Smooth muscle cell (in vitro differentiated cells): ENCODE data around the gene DNASE1L1. TPM values are rescaled to one million over a fixed set of nuclear protein-coding genes. Genes with fewer than 3 reads are reported as not detected.

Source experiments
- DNase-seq: peaks from one replicate; lab custom pipeline; 2025; ENCODE audit not compliant: unreplicated experiment; lab: John Stamatoyannopoulos, UW
- H2AFZ ChIP-seq: fragments of 200-600 bp; sonication (generic); 2 replicates; pipeline ENCODE4 v1.6.0; 2016; ENCODE audit warnings: antibody characterized with exemption, low read depth, mild to moderate bottlenecking
- H3F3A ChIP-seq: fragments of 200-600 bp; sonication (generic); 2 replicates; pipeline ENCODE4 v1.6.0; 2017; ENCODE audit warnings: antibody characterized with exemption, low read depth
- H3K27ac ChIP-seq: fragments of 200-600 bp; sonication (generic); 2 replicates; pipeline ENCODE4 v1.5.1; 2016; ENCODE audit warnings: low read depth, mild to moderate bottlenecking
- H3K27me3 ChIP-seq: fragments of 200-600 bp; sonication (generic); 2 replicates; pipeline ENCODE4 v1.6.1; 2016; ENCODE audit warnings: low read depth, mild to moderate bottlenecking
- H3K36me3 ChIP-seq: fragments of 200-600 bp; sonication (generic); 2 replicates; pipeline ENCODE4 v1.5.1; 2016; ENCODE audit warnings: low read depth
- H3K4me1 ChIP-seq: fragments of 200-600 bp; sonication (generic); 2 replicates; pipeline ENCODE4 v1.5.1; 2016; ENCODE audit warnings: low read depth
- H3K4me2 ChIP-seq: fragments of 200-600 bp; sonication (generic); 2 replicates; pipeline ENCODE4 v1.6.0; 2016; ENCODE audit warnings: mild to moderate bottlenecking
- H3K4me3 ChIP-seq: fragments of 200-600 bp; sonication (generic); 2 replicates; pipeline ENCODE4 v1.5.1; 2016; ENCODE audit warnings: mild to moderate bottlenecking
- H3K79me2 ChIP-seq: fragments of 200-600 bp; sonication (generic); 2 replicates; pipeline ENCODE4 v1.6.0; 2016; ENCODE audit warnings: low read depth, mild to moderate bottlenecking
- H3K9ac ChIP-seq: fragments of 200-600 bp; sonication (generic); 2 replicates; pipeline ENCODE4 v1.6.0; 2016; ENCODE audit warnings: low read depth
- H3K9me3 ChIP-seq: fragments of 200-600 bp; sonication (generic); replicated peaks from 2 replicates; pipeline ENCODE4 v1.5.1; 2016; ENCODE audit warnings: low read depth
- H4K20me1 ChIP-seq: fragments of 200-600 bp; sonication (generic); 2 replicates; pipeline ENCODE4 v1.6.0; 2016; ENCODE audit warnings: low read depth
- WGBS: methylation state at CpG from one replicate; pipeline ENCODE4 v1.1.7; 2016; ENCODE audit warnings: low lambda C conversion rate; 5-methylcytosine and 5-hydroxymethylcytosine counted together
- polyA plus RNA-seq: library from polyadenylated mRNA; unstranded; fragments of >200 nt; fragmentation: Nextera tagmentation; extraction: Ambion mirVana; gene quantifications from 2 replicates; pipeline ENCODE4 v1.2.1, GENCODE V29; 2016
- total RNA-seq: library from RNA; depleted of rRNA; stranded (reverse); fragments of >200 nt; gene quantifications from 2 replicates; pipeline ENCODE4 v1.2.3, GENCODE V29; 2014
- TF ChIP-seq, protein P1 (sequence below): fragments of 200-600 bp; sonication (generic); IDR thresholded peaks from 2 replicates; pipeline ENCODE4 v1.5.1; 2017; ENCODE audit warnings: borderline replicate concordance, mild to moderate bottlenecking, antibody characterized with exemption; ENCODE audit not compliant: insufficient read depth, poor library complexity, severe bottlenecking

Gene DNASE1L1
- total and polyA plus RNA-seq, 2 experiments from 2014 or later = 30.0 to 40.4 TPM

DNA sequence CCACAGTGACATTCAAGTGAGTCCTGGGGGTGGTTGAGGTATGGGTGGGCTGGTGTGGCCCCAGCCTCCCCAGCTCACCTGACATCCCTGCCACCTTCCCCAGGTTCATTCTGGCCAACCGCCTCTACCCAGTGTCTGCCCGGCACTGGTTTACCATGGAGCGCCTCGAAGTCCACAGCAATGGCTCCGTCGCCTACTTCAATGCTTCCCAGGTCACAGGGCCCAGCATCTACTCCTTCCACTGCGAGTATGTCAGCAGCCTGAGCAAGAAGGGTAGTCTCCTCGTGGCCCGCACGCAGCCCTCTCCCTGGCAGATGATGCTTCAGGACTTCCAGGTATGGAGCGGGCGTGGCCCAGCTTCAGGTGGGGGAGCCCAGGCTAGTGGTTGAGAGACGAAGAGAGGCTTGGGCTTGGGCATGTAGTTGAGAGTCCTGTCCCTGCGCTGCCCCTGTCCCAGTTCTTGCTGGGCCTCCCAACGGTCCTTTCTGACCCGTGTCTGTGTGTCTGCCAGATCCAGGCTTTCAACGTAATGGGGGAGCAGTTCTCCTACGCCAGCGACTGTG lies 26.2 kb upstream of the DNASE1L1 start:
- TF ChIP-seq, protein P1, sequence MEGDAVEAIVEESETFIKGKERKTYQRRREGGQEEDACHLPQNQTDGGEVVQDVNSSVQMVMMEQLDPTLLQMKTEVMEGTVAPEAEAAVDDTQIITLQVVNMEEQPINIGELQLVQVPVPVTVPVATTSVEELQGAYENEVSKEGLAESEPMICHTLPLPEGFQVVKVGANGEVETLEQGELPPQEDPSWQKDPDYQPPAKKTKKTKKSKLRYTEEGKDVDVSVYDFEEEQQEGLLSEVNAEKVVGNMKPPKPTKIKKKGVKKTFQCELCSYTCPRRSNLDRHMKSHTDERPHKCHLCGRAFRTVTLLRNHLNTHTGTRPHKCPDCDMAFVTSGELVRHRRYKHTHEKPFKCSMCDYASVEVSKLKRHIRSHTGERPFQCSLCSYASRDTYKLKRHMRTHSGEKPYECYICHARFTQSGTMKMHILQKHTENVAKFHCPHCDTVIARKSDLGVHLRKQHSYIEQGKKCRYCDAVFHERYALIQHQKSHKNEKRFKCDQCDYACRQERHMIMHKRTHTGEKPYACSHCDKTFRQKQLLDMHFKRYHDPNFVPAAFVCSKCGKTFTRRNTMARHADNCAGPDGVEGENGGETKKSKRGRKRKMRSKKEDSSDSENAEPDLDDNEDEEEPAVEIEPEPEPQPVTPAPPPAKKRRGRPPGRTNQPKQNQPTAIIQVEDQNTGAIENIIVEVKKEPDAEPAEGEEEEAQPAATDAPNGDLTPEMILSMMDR = no peak
- Histone ChIP-seq H4K20me1 (peaks cover 21% of the 10 kb centered on the region), H3K9ac (no peak overlapping the region), H3K79me2 (peaks cover 32% of the 10 kb centered on the region), H3K27me3 (no peaks in the 10 kb centered on the region), H3K9me3 (no peaks in the 10 kb centered on the region), H3K27ac (no peak overlapping the region), H3K4me3 (no peak overlapping the region), H2AFZ (no peak overlapping the region), H3F3A (no peaks in the 10 kb centered on the region), H3K4me2 (no peak overlapping the region), H3K36me3 (no peaks in the 10 kb centered on the region), H3K4me1 (peaks cover 4% of the 10 kb centered on the region)
- no peak for DNase-seq
- 92% methylated on average over 16 of the region's 19 CpGs for WGBS

DNA sequence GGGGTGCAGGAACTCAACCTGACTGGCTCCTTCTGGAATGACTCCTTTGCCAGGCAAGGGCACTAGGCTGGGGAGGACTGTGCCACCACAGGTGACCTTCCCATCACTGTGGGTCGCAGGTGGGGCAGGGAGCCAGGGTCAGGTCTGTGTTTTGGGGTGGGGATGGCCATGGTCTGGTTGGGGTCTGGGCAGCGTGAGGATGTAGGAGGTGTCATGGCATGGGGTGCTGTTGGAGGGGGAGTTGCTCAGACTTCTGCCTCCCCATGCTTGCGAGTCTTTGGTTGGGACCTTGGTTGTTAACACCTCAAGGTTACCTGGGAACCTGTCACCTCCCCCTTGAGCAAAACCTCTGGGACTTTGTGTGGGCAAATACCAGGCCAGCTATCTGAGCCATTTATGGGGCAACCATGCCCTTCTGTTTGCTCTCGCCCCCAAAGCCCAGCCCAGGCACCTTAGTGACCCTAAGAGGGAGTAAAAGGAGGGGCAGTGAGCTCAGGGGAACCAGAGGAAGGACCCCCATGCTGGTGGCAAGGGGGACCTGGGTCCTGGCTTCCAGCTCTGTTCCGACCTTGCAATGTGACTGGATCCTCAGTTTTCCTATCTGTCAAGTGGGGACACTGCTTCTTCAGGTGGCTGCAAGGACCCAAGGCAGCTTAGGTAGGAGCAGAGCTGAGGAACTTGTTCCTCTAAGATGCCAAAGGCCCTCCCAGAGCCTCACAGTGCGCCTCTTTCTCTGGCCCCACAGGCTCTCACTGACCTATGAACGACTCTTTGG lies 25.5 kb upstream of the DNASE1L1 start:
- Histone ChIP-seq H3K79me2 (peaks cover 28% of the 10 kb centered on the region), H3K27me3 (no peaks in the 10 kb centered on the region), H3K9me3 (no peaks in the 10 kb centered on the region), H3K4me1 (peaks cover 4% of the 10 kb centered on the region), H3F3A (no peaks in the 10 kb centered on the region), H3K9ac (no peak overlapping the region), H3K36me3 (no peaks in the 10 kb centered on the region), H4K20me1 (peaks cover 18% of the 10 kb centered on the region), H2AFZ (no peak overlapping the region), H3K4me2 (no peak overlapping the region), H3K27ac (no peak overlapping the region), H3K4me3 (no peak overlapping the region)
- DNase-seq = no peak
- 84% methylated on average over 7 of the region's 7 CpGs for WGBS
- TF ChIP-seq, protein P1 = no peak

GRCh38 chrX:154433605-154434004 lies 24.6 kb upstream of the DNASE1L1 start:
- no peaks in the 10 kb centered on the region for H3K9me3 ChIP-seq
- peaks cover 4% of the 10 kb centered on the region for H3K4me1 ChIP-seq
- no peak for DNase-seq
- no peak overlapping the region for H3K4me2 ChIP-seq
- no peaks in the 10 kb centered on the region for H3K36me3 ChIP-seq
- no peaks in the 10 kb centered on the region for H3F3A ChIP-seq
- H4K20me1 ChIP-seq = peaks cover 8% of the 10 kb centered on the region
- H3K79me2 ChIP-seq = peaks cover 28% of the 10 kb centered on the region
- H3K9ac ChIP-seq = no peak overlapping the region
- 85% methylated on average over 7 of the region's 7 CpGs for WGBS
- H3K4me3 ChIP-seq = no peak overlapping the region
- H3K27me3 ChIP-seq = no peaks in the 10 kb centered on the region
- no peak overlapping the region for H2AFZ ChIP-seq
- TF ChIP-seq, protein P1 = no peak
- no peak overlapping the region for H3K27ac ChIP-seq
